ENCODE data around the gene GCLM.

GCLM gene

GRCh38 chr1:93845538-93846205 is 63.6 kb downstream of the GCLM start:
- no peak for DNase-seq

DNA sequence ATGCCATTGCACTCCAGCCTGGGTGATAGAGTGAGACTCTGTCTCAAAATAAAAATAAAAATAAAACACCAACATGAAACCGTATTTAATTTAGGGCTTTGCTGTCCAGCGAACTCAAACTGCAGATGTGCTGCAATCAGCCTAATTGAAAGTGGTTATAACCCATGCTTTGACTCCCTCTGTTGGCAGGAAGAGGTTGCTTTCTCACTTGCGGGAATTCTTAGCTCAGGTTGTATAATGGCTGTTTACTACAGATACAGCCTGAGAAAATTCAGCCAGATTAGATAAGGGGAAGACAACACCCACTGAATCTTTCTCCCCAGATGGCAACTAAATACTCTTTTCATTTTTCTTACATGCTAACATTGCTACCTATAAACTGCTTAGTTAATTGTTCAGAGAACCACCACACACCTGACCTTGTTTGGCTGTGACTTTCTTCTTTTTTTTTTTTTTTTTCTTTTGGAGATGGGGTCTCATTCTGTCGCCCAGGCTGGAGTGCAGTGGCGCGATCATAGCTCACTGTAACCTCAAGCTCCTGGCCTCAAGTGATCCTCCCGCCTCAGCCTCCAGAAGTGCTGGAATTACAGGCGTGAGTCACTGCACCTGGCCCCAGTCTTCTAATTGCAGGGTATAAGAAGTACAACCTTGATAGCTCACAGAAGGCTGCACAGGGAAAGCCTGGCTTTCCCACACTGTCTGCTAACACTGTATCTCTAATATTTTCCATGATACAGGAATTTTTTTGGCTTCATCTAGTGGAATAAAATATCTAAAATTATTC is 64.8 kb downstream of the GCLM start:
- peak; percentile 28 for DNase-seq

DNA sequence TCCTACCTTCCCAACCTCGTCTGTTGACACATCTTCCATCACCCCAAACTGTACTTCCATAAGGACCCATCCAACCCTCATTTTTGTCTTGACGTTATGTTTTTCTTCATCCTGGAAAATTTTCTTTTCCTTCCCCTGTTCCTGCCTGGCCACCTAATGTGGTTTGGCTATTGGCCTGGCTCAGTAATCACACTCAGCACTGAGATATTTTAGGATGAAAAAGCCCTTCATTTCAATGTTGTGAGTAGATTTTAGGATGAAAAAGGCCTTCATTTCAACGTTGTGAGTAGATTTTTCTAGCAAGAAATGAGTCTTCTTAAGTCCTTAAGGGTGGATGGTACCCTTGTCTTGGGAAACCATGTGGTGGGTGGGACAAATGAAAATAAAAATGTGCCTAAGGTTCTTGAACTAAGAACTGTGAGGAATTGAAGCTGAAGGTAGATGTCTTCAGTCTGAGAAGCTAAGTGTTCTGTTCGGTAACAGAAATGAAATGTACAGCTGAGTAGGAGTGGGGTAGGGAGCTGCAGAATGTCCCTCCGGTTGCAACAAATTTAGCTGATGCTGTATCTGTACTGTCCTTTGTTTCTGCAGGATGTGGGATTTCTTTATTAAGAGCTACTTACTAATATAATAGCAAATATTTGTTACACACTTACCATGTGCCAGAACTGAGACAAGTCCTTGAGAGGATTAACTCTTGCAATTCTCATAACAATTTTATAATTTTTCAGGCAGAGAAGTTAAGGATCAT is 66.3 kb downstream of the GCLM start:
- no peak for DNase-seq

DNA sequence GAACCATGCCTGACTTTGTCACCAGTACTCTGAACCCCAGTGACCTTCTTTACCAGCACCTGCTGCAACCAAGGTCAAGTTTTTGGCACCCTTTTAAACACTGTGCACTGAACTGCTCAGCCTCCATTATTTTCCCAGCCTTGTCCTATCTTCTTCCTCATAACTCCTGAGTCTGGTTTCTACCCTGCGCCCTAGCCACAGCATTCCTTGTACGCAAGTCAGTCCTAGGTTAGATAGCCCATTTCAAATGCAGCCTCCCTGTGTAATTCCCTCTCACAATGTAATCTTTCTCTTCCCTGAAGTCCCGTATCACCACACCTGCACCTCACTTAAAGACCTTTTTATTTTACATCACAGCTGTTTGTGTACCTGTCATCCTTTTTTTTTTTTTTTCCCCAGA is 67.5 kb downstream of the GCLM start:
- DNase-seq, result no peak

GRCh38 chr1:93840956-93841482 is 68.2 kb downstream of the GCLM start:
- no peak for DNase-seq

GRCh38 chr1:93839753-93840152 is 69.5 kb downstream of the GCLM start:
- no peak for DNase-seq

DNA sequence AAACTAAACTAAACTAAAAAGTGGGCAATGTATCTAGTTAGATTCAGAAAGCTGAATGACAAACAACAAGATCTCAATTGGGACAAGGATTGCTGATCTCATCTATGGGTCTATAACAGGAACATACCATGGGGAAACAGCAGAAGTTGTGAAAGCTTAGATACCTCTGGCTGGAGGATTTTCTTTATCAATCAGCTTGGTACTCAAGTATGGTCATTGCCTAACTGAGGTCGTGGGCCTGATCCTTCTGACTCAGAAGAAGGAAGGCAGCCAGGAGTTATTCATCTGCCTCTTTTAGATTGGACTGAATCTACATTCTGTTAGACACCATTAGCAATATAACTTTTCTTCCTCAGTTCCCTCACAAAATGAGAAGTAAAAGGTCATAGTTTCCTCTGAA is 69.9 kb downstream of the GCLM start:
- DNase-seq, result no peak

GRCh38 chr1:93837961-93838360 is 71.3 kb downstream of the GCLM start:
- DNase-seq, result no peak
